ENCODE data around the gene SSH2. TPM values are rescaled to one million over a fixed set of nuclear protein-coding genes. Genes with fewer than 3 reads are reported as not detected.
A peak's percentile ranks its signal among the peaks of the same experiment; 100 is the strongest.

SSH2 gene
- total and polyA plus RNA-seq, 9 of the 15 experiments (the other 6 are each of a cell fraction or from before 2014, with no cell fraction given), result 3.9 to 16.1 (median 10.2) TPM

GRCh38 chr17:29782917-29783316, 147.1 kb downstream of the SSH2 start:
- 71% methylated on average over 5 of the region's 5 CpGs for WGBS (ENCODE audit: insufficient coverage, low coverage, missing lambda C conversion rate)
- H2AFZ ChIP-seq (ENCODE audit: low read depth, low read length), result no peak overlapping the region
- no TSS peak for BruUV-seq (replicated peaks)
- no peaks in the 10 kb centered on the region for H3K9me3 ChIP-seq (replicated peaks; ENCODE audit: control insufficient read depth, insufficient read depth, low read depth, low read length)
- CTCF ChIA-PET (ENCODE audit: low intra/inter-chr PET ratio), result no interaction called here
- intact Hi-C loops (cut with micrococcal nuclease) (no loop called here), in situ Hi-C loops (cut with MboI) (no loop called here)
- DNase-seq (ENCODE audit: extremely low read depth in 1 of 4, low spot score in 3 of 4) (peak in 1 of 4 experiments; percentile 22), ATAC-seq (no peak), FAIRE-seq (no peak)
- H3K4me1 ChIP-seq (replicated peaks in 1 of 2; ENCODE audit: control insufficient read depth in 2 of 2, insufficient read depth in 2 of 2, low read length in 2 of 2), result peaks cover 5 to 11% of the 10 kb centered on the region in 2 experiments; a peak in 4 of 5 replicates
- no peaks in the 10 kb centered on the region for H3K79me2 ChIP-seq (ENCODE audit: control insufficient read depth, insufficient read depth, low read length)
- H3K9me1 ChIP-seq (ENCODE audit: control insufficient read depth, insufficient read depth, low read length), result no peaks in the 10 kb centered on the region
- no peak overlapping the region for H3K9ac ChIP-seq (ENCODE audit: insufficient read depth in 1 of 2, low read depth in 2 of 2, low read length in 2 of 2)
- no peak overlapping the region for H3K27ac ChIP-seq (ENCODE audit: extremely low read depth, low read depth, low read length)
- no peak overlapping the region for H3K4me2 ChIP-seq (ENCODE audit: insufficient read depth, low read length)
- H3K27me3 ChIP-seq (ENCODE audit: control insufficient read depth in 2 of 2, insufficient read depth in 2 of 2, low read length in 2 of 2), result no peaks in the 10 kb centered on the region
- H4K20me1 ChIP-seq (replicated peaks; ENCODE audit: control insufficient read depth, insufficient read depth, low read length), result no peaks in the 10 kb centered on the region
- H3K36me3 ChIP-seq (ENCODE audit: control insufficient read depth, insufficient read depth, low read length), result no peaks in the 10 kb centered on the region
- POLR2A ChIA-PET, result no interaction called here
- no peak overlapping the region for H3K4me3 ChIP-seq
- no peak for TF ChIP-seq ZNF561 (CRISPR knock-in tag; conservative IDR thresholded peaks at IDR 0.05)
- no peak for TF ChIP-seq SMAD3 (CRISPR knock-in tag; conservative IDR thresholded peaks at IDR 0.05)
- no peak for TF ChIP-seq SMAD2 (IDR thresholded peaks at IDR 0.05; ENCODE audit: low read depth, low read length)
- no peak for TF ChIP-seq ZNF143 (CRISPR knock-in tag; IDR thresholded peaks at IDR 0.05)
- TF ChIP-seq HDAC2 (IDR thresholded peaks at IDR 0.05), result no peak
- TF ChIP-seq BRD9 (IDR thresholded peaks at IDR 0.05; ENCODE audit: low read depth, partially characterized antibody), result no peak
- TF ChIP-seq MAZ (CRISPR knock-in tag; conservative IDR thresholded peaks at IDR 0.05 in 1 of 2, IDR thresholded peaks at IDR 0.05 in 1 of 2), result no peak
- no peak for TF ChIP-seq PPARD (CRISPR knock-in tag; IDR thresholded peaks at IDR 0.05)
- TF ChIP-seq HMGXB4 (CRISPR knock-in tag; IDR thresholded peaks at IDR 0.05), result no peak
- no peak for TF ChIP-seq HMGN3 (IDR thresholded peaks at IDR 0.05; ENCODE audit: borderline replicate concordance, extremely low read depth, insufficient read length, low read depth, low read length)
- TF ChIP-seq CHCHD3 (CRISPR knock-in tag; IDR thresholded peaks at IDR 0.05), result no peak
- 0 out of 2 replicates have a peak, but pooled peaks have one; percentile 20 for TF ChIP-seq CC2D1A (IDR thresholded peaks at IDR 0.05)
- TF ChIP-seq KLF13 (tag; IDR thresholded peaks at IDR 0.05; ENCODE audit: borderline replicate concordance, low read depth), result no peak
- peak; percentile 72 for TF ChIP-seq MAFG (tag; conservative IDR thresholded peaks at IDR 0.05)
- no peak for TF ChIP-seq BRCA1 (IDR thresholded peaks at IDR 0.05)
- no peak for TF ChIP-seq BRCA1 (CRISPR knock-in tag; IDR thresholded peaks at IDR 0.05)
- TF ChIP-seq POLR3G (IDR thresholded peaks at IDR 0.05; ENCODE audit: extremely low read depth, insufficient read length, insufficient replicate concordance), result no peak
- no peak for TF ChIP-seq LEF1 (IDR thresholded peaks at IDR 0.05)
- TF ChIP-seq TFE3 (CRISPR knock-in tag; IDR thresholded peaks at IDR 0.05), result no peak
- no peak for TF ChIP-seq ARID2 (IDR thresholded peaks at IDR 0.05)
